HG03045 (cell line): ENCODE measurements around the gene EXOSC1.
"Not testable (repeated sequence)": the region's sequence is repeated elsewhere in the genome, so short reads cannot be mapped to it uniquely, and the experiment has no call there.

Source experiments
- ATAC-seq: cut with Tn5 transposase; IDR thresholded peaks from one replicate; pipeline ENCODE4 v1.9.1; 2021; ENCODE audit warnings: mild to moderate bottlenecking, moderate library complexity; ENCODE audit not compliant: unreplicated experiment

The EXOSC1 gene

DNA sequence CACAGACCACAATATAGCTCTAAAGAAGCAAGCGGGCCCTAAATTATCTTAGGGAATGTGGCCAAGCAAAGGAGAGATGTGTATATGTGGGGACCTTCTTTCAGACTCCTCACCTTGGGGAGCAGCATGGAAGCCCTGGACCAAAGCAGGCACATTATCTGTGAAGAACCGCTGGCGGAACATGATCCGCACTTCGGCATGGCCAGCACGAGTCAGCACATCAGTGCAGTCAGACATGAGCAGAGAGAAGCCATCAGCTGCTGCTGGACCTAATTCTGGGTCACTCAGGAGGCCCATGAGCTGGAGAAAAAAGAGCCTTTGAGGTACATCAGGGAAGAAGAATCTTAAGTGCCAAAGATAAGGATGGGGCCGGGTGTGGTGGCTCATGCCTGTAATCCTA is 14.1 kb upstream of the EXOSC1 start:
- no peak for ATAC-seq

DNA sequence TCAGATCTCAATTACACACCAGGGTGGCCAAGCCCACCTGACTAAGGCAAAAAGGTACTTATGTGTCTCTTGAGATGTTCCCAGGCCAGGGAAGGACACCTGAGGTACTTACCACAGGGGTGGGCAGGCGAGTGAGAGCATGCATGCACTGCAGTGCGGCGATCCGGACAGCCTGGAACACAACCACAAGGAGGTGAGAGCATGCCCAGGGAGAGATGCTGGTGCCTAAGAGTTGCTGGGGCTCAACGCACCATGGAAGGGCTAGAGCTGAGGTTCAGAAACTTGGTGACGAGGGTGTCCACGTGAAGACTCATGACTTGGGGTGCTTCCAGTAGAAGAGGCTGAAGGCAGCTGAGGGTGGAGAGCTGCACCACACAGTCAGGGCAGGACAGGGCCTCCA is 13.3 kb upstream of the EXOSC1 start:
- ATAC-seq: no peak

DNA sequence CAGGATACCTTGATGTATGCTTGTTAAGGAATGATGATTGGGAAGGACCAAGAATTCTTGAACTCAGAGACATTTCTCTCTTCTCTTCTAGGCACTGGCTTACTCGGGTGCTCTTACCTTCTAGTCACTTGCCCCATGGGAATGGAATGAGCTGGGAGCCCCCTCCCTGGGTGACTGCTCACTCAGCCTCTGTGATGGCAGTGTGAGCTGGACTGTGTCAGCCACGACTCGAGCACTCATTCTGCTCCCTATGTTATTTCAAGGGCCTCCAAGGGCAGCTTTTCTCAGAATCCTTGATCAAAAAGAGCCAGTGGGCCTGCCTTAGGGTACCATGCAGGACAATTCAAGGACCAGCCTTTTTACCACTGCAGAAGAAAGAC is 10.9 kb upstream of the EXOSC1 start:
- no peak for ATAC-seq

DNA sequence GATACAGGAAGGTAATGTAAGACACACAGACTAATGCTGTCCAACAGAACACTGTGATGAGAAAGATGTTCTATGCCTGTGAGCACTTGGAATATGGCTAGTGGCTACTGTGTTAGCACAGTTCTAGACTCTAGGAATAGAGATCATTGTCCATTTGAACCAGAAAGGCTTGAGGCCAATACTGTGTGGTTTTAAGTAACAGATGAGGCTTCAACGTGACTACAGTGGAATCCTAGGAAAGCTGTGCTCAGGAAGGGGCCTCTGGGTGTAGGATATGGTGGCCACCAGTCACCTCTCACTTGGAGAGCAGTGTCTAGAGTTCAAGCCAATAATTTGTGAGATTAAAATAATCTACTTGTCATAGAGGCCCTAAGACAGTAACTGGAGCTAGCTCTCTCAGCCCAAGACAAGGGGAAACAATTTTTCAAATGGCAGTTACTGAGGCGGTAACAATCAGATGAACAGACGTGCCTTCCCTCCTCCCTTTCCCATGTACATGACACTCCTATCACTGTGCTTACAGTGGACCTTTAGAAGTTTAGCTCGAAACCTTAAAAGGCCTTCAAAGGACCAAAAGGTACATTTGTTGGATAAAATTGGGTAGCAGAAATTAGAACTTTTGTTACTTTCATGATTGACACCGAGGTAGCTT is 10.4 kb upstream of the EXOSC1 start:
- no peak for ATAC-seq

DNA sequence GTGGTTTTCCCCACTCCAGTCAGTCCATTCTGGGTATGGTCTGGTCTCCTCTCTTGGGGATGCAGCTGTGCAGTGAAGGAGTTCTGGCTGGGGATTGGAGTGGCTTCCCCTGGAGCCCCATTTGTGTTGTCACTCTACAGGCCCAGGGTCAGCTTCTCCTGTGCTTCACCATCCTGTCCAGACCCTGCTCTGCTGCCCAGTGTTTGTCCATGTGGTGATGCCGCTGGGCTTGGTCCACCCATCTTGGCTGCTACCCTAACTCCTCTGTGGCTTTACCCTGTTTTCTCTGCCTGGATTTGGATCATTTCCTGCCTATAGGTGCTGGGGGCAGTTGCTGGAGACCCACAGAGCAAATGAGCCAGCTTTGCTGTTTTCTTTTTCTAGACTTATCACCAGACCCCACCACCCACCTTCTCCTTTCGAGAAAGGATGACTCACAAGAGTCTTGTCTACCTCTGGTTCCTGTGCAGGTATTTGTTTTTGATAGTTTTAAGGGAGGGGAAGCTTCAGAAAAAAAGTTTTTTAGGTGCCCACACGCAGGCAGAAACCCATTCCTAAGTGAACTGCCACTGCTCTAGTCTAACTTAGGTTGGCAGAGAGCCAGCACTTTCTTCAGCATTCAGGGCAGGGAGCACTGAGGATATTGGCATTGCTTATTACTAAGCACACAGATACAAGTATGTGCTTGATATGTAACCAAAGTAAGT is 8.7 kb upstream of the EXOSC1 start:
- ATAC-seq: no peak

DNA sequence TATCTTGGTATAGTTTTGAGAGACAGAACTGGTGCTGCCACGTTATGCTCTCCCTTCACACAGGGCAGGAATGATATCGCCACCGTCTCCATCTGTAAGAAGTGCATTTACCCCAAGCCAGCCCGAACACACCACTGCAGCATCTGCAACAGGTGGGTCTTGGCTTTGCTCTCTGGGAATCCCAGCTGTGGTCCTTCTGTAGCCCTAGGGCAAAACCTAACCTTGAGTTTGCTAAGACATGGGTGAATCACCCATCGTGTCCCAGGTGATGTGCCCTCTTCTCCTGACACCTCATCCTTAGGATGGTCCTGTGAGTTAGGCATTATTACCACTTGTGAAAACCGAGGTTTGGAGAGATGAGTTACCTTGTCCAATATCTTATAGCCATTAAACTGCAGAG is 6.5 kb upstream of the EXOSC1 start:
- no peak for ATAC-seq

DNA sequence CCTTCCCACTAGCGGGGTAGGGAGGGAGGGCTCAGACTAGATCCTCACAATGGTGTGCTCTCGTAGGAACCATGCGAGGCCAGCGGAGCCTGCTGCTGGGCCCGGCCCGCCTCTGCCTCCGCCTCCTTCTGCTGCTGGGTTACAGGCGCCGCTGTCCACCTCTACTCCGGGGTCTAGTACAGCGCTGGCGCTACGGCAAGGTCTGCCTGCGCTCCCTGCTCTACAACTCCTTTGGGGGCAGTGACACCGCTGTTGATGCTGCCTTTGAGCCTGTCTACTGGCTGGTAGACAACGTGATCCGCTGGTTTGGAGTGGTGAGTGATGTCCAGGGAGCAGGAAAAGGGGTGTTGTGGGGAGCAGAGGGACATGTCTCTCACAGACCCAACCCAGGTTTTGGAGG is 5.8 kb upstream of the EXOSC1 start:
- ATAC-seq: no peak

DNA sequence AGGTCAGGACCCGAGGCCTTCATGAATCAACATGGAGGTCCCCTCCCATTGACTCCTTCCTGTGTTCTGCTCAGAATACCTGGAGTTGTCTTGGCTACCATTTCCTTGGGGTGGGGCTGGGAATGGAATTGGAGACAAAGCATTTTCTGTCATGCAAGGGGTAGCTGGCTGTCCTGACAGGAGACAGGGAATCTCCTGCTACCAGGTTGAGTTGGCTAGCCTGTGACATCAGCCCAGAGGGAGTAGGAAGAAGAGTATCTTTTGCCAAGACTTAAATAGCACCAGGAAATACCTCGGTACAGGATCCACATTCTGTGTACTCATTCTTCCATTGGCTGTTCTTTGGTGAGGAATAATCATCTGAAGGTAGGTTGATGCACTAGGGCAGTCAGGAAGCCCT is 5.0 kb upstream of the EXOSC1 start:
- no peak for ATAC-seq

DNA sequence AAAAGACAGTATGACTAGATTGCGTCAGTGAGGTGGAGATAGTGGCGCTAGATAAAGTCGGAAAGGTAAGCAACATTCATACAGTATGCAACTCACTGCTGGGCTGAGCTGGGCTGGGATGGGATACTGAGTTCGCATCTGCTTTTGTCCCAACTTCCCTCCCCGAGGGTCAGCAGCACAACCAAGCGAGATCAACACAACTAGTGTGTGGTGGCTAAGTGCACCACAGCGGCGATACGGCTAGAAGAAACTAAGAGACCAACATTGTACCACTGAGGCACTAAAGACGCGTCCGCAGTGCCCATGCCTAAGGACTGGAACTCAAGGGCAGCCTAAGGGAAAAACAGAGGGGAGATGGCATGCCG is 467 bp downstream of the EXOSC1 start:
- no peak for ATAC-seq

DNA sequence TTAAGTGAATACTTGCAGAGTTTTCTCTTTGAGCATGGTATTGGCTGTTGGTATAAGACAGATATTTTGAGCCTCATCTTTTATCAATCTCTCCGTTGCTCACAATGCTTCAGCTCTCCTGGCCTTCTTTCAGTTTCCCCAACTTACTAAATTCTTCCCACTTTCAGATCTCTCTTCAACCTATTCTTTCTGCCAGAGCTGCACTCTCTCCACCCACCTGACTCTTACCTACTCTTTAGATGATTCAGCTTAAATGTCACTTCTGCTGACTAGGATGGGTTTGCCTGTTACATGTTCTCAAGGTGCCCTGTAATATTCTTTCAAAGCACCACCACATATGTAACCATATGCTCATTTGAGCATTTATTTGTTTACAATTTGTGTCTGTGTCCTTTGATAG is 1.6 kb downstream of the EXOSC1 start:
- ATAC-seq: no peak

DNA sequence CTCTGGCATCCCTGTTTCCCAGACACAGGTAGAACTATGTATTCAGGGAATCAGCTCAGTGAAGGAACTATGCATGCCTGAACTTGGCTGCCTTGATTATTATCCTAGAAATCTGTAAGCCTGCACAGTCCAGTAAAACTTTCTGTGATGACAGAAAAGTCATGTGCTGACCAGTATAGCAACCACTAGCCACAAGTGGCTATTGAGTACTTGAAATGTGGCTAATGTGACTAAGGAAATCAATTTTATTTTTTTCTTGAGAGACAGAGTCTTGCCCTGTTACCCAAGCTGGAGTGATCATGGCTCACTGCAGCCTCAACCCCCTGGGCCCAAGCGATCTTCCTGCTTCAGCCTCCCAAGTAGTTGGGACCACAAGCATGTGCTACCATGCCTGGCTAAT is 3.5 kb downstream of the EXOSC1 start:
- ATAC-seq: no peak

DNA sequence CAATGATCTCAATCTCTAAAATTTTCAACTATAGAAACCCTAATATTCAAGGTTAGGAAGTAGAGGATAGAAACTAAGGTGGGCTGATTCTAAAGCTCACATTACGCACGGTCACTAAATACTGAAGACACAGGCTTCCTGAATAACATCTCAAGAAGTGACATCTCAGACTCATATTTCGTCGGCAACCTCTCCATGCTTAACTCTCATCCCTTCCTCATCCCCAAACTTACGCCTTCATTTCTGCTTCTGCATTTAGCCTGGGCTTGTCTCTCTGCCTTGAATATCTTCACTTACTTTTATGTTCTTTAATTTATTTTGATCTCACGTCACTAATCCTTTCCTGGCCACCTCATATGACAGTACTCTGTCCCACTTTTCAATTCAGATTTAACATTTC is 10.6 kb downstream of the EXOSC1 start:
- ATAC-seq: no peak

DNA sequence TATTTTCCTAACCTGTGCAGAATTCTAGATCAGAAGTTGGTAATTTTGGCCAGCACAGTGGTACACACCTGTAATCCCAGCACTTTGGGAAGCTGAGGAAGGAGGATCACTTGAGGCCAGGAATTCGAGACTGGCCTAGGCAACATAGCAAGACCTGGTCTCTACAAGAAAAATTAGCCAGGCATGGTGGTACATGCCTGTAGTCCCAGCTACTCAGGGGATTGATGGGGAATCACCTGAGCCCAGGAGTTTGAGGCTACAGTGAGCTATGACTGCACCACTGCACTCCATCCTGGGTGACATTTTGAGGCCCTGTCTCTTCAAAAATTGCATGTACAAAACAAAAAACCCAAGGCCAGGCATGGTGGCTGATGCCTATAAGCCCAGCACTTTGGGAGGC is 11.2 kb downstream of the EXOSC1 start:
- ATAC-seq: no peak

DNA sequence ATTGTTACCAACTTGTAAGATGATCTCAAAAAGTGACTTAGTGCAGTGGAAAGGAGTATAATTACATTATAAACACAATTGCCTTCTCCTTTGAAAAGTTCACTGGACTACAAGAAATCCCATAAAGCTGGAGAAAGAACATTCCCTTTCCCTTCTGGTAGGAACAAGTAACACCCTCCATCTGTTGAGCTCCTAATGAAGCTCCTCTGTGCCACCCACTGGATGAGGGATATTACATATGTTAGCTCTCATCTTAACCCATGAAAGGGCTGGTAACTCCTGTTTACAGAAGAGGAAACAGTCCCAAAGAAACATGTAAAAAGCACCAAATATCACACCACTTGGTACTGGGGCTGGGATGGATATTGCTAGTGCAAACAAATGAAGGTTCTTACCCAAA is 11.8 kb downstream of the EXOSC1 start:
- no peak for ATAC-seq

DNA sequence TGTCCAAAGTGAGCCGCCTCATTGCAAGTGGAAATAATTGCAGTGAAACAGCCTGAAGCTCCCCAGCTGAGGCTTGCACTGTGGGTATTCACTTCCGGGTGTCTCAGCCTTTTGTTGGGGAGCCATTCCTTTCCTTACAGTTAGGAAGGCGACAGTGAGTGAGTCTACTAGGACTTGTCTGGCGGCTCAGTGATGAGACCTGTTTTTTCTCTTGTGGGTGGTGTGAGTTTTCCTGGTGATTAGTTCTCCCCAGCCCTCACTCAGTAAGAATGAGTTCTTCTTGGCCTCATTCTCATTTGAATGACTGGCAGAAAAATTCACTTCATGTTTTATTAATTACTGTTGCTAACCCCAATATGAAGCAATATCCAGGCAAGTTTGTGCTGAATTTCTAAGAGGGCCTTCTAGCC is 17.2 kb downstream of the EXOSC1 start:
- no peak for ATAC-seq

DNA sequence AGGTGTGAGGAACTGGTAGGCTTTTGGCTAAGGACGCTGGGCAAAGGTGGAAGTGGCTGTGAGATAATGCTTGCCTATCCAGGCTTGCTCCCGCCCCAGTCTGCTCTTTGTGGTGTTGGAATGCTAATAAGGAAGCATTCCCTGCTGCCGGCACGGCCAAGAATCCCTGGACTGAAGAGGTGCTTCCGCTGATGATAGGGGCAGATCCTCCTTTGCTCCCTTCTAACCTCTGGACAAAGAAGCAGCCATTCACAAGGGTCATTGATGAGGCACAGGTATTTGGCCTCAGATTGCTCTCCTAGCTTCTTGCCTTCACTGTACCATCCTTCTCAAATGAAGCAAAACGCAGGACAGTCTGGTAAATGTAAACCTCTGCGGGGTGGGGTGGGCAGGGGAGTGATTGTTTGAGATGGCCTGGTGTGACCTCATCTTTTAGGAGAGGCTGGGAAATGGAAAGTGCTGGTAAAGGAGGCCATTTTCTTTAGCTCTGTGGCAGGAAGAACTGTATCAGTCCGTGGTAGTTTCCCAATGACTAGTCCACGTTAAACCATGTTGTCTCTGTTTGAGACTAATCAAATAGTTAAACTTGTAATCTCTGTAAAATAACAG is 18.1 kb downstream of the EXOSC1 start:
- ATAC-seq: no peak

DNA sequence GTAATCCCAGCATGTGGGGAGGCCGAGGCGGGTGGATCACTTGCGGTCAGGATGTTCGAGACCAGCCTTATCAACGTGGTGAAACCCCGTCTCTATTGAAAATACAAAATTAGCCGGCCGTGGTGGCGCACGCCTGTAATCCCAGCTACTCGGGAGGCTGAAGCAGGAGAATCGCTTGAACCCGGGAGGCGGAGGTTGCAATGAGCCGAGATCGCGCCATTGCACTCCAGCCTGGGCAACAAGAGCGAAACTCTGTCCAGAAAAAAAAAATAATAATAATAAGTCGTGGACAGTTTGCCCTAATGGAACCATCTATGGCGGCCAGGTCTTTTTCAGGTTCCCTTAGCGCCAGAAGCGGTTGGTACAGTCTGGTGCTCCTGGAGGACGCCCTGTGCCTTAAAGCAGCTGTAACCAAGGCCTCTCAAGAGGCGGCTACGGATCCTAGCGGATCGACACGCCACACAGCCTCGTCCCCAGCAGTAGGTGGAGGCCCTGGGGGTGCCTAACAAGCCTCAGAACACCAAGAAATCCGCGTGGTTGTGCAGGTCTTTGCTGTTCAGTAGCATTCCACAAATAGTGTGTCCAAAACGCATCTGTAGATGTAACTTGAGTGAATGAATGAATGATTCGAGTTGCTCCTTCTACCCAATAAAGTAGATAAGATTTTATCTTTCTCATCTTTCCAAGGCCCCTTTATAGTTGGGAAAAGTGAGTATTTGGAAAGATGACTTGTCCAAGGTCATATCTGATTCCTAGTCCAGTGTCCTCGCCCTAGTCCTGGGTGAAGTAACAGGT is 18.8 kb downstream of the EXOSC1 start:
- no peak for ATAC-seq

DNA sequence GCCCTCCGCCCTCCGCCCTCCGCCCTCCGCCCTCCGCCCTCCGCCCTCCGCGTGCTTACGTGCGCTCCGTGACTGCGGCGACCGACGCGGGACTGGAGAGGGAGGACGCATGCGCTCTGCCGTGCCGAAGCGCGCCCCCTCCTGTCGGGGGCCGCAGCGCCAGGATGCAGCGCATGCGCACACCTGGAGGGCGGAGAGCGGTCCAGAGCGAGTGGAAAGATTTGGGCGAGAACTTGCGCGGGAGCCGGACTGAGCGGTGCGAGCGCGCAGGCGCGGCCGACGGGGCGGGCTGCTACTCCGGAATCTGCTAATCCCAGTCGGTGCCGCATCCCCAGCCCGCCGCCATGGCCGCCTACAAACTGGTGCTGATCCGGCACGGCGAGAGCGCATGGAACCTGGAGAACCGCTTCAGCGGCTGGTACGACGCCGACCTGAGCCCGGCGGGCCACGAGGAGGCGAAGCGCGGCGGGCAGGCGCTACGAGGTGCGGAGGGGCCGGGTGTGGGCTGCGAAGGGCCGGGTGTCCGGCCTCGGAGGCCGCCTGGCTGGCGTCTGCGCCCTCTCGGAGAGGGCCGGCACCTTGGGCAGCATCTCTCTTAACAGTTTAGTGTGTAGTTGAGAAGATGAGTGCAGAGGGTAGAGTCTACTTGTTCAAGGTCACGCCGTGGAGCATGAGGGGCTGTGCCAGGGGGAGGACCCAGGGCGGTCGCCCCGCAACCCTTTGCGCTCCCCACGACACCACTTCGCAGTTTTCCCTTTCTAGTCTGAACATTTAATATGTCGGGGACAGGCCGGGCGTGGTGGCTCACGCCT is 19.6 kb downstream of the EXOSC1 start, which contains the start of gene PGAM1:
Gene PGAM1 (plus strand): TSS at position 228 of the 812 bp plus-strand sequence. CDS start 117 bp downstream, at position 345.
- peak; percentile 88 for ATAC-seq

DNA sequence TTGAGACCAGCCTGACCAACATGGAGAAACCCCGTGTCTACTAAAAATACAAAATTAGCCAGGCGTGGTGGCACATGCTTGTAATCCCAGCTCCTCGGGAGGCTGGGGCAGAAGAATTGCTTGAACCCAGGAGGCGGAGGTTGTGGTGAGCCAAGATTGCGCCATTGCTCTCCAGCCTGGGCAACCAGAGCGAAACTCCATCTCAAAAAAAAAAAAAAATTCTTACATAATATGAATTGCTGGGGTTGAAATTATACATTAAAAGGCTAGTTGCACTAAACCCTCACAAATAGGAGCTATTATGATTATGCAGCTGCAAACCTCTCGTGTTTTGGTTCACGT is 22.1 kb downstream of the EXOSC1 start:
- ATAC-seq: not testable (repeated sequence)

DNA sequence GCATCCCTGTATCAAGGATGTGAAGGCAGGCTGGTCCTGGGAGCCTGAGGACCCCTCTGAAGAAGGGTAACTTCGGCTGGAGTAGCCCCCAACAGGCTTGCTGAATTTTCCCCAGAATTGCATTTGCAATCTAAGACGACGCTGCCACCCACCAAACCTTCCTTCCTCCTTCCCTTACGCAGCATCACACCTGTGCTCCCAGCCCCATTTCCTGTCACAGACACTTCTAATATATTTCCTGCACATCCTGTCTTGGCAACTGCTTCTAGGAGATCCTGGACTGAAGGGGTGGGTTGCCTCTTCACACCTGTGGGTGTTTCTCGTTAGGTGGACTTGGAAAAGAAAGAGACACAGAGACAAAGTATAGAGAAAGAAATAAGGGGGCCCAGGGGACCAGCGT is 29.2 kb downstream of the EXOSC1 start:
- no peak for ATAC-seq

DNA sequence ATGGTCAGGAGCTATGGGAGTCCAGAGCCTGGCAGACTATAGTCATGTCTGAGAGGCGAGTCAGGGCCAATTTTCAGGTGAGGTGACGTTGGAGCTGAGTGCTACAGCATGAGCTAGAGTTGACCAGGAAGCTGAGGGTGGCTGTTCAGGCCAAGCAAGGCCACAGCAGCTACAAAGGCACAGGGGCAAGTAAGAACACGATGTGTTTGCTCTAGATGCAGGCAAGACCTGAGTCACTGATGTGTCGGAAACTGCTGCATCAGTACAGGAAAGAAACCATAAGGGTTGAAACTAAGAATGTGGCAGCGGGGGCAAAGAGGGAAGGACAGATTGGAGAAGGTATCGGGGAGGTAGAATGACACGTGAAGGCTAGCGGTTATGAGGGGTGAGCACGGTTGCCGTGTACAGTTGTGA is 32.9 kb downstream of the EXOSC1 start:
- no peak for ATAC-seq
